ENCODE results near the gene FAM168A.
"Not testable (repeated sequence)": the region's sequence is repeated elsewhere in the genome, so short reads cannot be mapped to it uniquely, and the experiment has no call there.

- not testable (repeated sequence) for TF ChIP-seq CTCF, POLR2A, EP300 (IDR thresholded peaks at IDR 0.05)
Measured at GRCh38 chr11:73470036-73470612, 127.8 kb downstream of the FAM168A start.

All from ovary (tissue), 3 donors.